Measurements from ENCODE around the gene LSS. TPM values are rescaled to one million over a fixed set of nuclear protein-coding genes. Genes with fewer than 3 reads are reported as not detected.

Gene LSS
- total RNA-seq, 1 donor from 2014 or later = 99.0 TPM

DNA sequence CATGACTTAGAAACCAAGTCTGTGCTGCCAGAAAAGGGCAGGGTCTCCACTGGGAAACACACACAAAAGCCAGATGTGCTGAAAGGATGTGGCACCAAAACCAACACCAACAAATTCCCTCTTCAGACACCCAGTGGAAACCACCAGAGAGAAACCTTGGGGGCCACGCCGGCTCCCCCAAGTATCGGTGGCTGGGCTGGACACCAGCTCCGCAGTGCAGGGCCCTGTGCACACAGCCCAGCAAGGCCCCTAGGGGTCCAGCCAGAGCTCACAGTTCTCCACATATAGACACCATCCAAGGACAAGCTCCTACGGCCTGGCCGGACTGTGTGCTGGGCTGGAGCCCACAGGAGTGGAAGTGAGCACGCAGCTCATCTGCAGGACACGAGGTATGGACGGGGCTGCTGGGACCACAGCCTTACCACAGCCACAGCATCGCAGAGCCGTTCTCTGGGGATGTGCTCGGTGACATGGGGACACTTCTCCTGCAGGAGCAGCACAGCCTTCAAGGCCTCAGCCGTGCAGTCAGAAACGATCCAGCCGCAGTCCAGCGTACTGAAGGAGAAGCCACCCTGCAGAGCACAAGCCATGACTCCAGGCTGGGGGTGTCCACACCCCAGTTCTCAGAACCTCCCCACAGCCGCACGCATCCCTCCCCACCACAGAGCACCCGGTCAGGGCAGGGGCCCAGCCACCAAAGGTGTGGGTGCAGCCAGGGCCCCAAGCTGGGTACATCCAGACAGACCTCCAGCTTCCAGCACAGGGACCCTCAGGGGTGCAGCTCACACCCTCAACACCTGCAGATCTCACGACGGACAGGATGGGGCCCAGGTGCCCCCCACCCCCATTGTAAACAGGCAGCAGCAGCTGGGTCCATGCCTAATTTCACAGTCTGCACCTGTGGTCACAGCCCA is 21.3 kb downstream of the LSS start:
- DNase-seq (no peak), ATAC-seq (ENCODE audit: low read depth) (no peak)
- intact Hi-C loops (cut with micrococcal nuclease) = no loop called here
- Mint-ChIP-seq H3K4me3 (no peak overlapping the region), H3K27ac (no peak overlapping the region), H3K9me3 (no peaks in the 10 kb centered on the region), H3K36me3 (ENCODE audit: low read depth) (peaks cover 76% of the 10 kb centered on the region), H3K4me1 (no peaks in the 10 kb centered on the region), H3K27me3 (no peaks in the 10 kb centered on the region)
- ChIA-PET POLR2A (no interaction called here), CTCF (no interaction called here)
- TF ChIP-seq, protein P1, sequence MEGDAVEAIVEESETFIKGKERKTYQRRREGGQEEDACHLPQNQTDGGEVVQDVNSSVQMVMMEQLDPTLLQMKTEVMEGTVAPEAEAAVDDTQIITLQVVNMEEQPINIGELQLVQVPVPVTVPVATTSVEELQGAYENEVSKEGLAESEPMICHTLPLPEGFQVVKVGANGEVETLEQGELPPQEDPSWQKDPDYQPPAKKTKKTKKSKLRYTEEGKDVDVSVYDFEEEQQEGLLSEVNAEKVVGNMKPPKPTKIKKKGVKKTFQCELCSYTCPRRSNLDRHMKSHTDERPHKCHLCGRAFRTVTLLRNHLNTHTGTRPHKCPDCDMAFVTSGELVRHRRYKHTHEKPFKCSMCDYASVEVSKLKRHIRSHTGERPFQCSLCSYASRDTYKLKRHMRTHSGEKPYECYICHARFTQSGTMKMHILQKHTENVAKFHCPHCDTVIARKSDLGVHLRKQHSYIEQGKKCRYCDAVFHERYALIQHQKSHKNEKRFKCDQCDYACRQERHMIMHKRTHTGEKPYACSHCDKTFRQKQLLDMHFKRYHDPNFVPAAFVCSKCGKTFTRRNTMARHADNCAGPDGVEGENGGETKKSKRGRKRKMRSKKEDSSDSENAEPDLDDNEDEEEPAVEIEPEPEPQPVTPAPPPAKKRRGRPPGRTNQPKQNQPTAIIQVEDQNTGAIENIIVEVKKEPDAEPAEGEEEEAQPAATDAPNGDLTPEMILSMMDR (IDR thresholded peaks at IDR 0.05) = no peak

DNA sequence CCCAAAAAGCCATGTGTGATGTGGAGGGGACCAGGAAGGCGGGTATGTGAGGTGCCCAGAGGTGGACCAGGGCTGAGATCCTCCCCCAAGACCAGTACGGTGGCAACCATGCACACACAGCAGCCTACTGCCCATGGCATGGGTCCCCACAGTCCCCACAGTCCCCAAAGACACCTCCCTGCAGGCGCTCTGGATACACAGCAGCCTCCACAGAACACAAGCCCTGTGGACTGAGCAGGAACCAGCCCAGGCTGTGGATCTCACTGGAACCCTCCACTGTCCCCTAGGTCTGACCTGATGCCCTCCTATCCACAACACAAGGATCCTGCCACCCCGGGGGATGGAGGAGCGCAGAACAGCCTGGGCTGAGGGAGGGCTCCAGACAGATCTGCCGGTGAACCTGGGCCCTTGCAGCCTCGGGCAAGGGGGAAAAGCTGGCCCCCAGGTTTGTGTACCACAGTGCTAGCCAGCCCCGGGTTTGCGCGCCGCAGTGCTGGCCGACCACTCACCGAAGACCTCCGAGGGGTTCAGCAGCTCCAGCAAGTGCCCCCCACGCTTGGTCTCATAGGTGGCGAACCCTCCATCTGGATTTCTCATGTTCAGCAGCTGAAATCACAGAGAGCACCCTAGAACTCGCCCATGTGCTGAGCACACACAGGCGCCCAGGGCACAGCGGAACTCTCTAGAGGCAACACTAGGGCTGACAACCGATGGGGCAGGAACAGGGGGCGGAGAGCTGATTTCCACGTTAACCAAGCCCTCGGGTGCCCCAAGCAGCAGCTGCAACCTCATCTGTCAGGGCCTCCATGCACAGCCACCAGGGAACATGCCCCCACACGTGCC is 22.2 kb downstream of the LSS start:
- no peaks in the 10 kb centered on the region for H3K4me1 Mint-ChIP-seq
- H3K27me3 Mint-ChIP-seq = no peaks in the 10 kb centered on the region
- no peaks in the 10 kb centered on the region for H3K9me3 Mint-ChIP-seq
- no peak overlapping the region for H3K4me3 Mint-ChIP-seq
- H3K27ac Mint-ChIP-seq = no peak overlapping the region
- H3K36me3 Mint-ChIP-seq (ENCODE audit: low read depth) = peaks cover 73% of the 10 kb centered on the region
- TF ChIP-seq, protein P1 (IDR thresholded peaks at IDR 0.05) = no peak
- CTCF ChIA-PET = no interaction called here
- ATAC-seq (ENCODE audit: low read depth) = no peak
- POLR2A ChIA-PET = no interaction called here
- no peak for DNase-seq
- intact Hi-C loops (cut with micrococcal nuclease) = no loop called here

DNA sequence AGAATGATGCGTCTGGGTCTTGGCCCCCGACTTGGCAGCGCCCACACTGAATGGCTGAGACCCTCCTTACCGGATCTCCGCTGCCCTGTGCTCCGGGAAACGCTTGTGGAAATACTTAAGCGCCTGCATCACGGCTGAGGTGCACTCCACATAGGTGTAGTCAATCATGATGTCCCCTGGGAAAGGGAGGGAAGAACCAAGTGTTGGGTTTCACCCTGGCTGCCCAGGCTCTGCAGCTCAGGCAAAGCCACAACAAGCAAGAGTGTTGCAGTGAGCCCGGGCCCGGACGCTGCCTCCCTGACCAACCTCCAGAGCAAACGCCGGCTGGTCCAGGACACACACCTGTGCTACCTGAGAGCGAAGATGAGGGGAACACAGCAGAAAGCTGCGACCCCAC is 22.8 kb downstream of the LSS start:
- Mint-ChIP-seq H3K27ac (no peak overlapping the region), H3K36me3 (ENCODE audit: low read depth) (peaks cover 73% of the 10 kb centered on the region)
- DNase-seq = no peak

DNA sequence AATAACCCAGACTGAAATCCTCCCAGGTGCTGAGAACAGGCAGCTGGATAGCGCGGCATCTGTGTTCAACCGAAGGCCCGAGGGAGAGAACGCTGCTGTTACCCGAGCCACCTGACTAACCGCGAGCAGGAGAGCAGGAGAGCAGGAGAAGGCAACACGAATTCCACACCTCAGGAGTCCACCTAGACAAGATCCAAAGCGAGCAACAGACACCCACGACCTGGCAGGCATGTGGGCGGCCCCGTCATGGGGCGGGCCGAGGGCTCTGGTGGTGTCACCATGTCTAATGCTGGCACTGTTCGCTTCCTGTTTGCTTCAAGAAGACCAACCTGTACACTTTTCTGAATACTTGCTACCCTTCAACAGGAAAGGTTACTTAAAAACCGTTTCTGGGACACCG is 23.4 kb downstream of the LSS start:
- Mint-ChIP-seq H3K27ac (no peak overlapping the region), H3K27me3 (no peaks in the 10 kb centered on the region), H3K9me3 (no peaks in the 10 kb centered on the region), H3K36me3 (ENCODE audit: low read depth) (peaks cover 75% of the 10 kb centered on the region), H3K4me1 (no peaks in the 10 kb centered on the region), H3K4me3 (no peak overlapping the region)
- ChIA-PET POLR2A (no interaction called here), CTCF (no interaction called here)
- TF ChIP-seq, protein P1 (IDR thresholded peaks at IDR 0.05) = no peak
- ATAC-seq (ENCODE audit: low read depth) = no peak
- intact Hi-C loops (cut with micrococcal nuclease) = no loop called here
- DNase-seq = no peak

More for the DNA sequence above, 22.8 kb downstream of the LSS start:
- TF ChIP-seq, protein P1 (IDR thresholded peaks at IDR 0.05) = no peak
- no peak for ATAC-seq (ENCODE audit: low read depth)
- no peaks in the 10 kb centered on the region for H3K9me3 Mint-ChIP-seq
- POLR2A ChIA-PET = no interaction called here
- no peaks in the 10 kb centered on the region for H3K4me1 Mint-ChIP-seq
- H3K4me3 Mint-ChIP-seq = no peak overlapping the region
- no peaks in the 10 kb centered on the region for H3K27me3 Mint-ChIP-seq
- intact Hi-C loops (cut with micrococcal nuclease) = no loop called here
- CTCF ChIA-PET = no interaction called here

DNA sequence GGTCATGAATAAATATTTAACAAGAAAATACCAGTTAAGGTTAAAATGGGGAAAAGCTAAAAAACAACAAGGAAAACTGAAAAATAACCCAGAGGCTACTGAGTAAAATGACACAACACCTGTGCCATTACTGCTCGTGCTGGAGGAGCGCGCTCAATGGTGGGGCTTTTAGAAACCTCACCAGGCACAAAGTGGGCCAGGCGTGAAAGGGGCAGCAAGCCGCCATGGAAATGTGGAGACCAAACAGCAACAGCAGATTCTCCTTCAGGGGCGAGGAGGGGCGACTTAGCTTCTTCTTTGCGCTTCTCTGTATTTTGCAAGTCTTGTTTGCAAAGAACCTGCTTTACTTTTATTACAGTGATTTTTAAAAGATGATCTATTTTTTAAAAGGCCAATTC is 25.4 kb downstream of the LSS start:
- TF ChIP-seq, protein P1 (IDR thresholded peaks at IDR 0.05) = no peak
- no peaks in the 10 kb centered on the region for H3K9me3 Mint-ChIP-seq
- H3K4me1 Mint-ChIP-seq = no peaks in the 10 kb centered on the region
- no peak for DNase-seq
- ChIA-PET POLR2A (no interaction called here), CTCF (interaction anchor here (0.6 kb wide), 1 partner anchor 132 kb away, joined by 3 read pairs; no protein-coding TSS in a partner anchor)
- ATAC-seq (ENCODE audit: low read depth) = no peak
- no peak overlapping the region for H3K27ac Mint-ChIP-seq
- no peak overlapping the region for H3K4me3 Mint-ChIP-seq
- H3K36me3 Mint-ChIP-seq (ENCODE audit: low read depth) = peaks cover 79% of the 10 kb centered on the region
- intact Hi-C loops (cut with micrococcal nuclease) = no loop called here
- no peaks in the 10 kb centered on the region for H3K27me3 Mint-ChIP-seq
